K562 (cell line): ENCODE data around the gene HOXB8. TPM values are rescaled to one million over a fixed set of nuclear protein-coding genes. Genes with fewer than 3 reads are reported as not detected.

Experiments used
- ATAC-seq: fragments of 200-7000 bp; cut with Tn5 transposase; 3 replicates; pipeline ENCODE4 v1.9.1; 2020; ENCODE audit warnings: moderate library complexity
- BruUV-seq: library from RNA; stranded (reverse); fragments of 400-500 nt; replicated peaks from 2 replicates; lab custom pipeline; 2021; lab: Mats Ljungman, UMichigan
- CTCF ChIA-PET: fragments of 300-600 bp; formaldehyde crosslinking; extraction: SDS; loops from one replicate; lab custom pipeline; 2021; ENCODE audit warnings: low intra/inter-chr PET ratio; lab: Yijun Ruan, JAX
- POLR2A ChIA-PET: fragments of 300-600, 350-650 bp; sonication (Branson Sonifier 250); formaldehyde crosslinking; extraction: SDS; loops from one replicate; lab custom pipeline; 2021; ENCODE audit warnings: antibody characterized with exemption, inconsistent platforms; lab: Yijun Ruan, JAX
- DNase-seq, 4 experiments: peaks; one replicate each; pipeline versions ENCODE4 v3.0.0 to v3.0.0-alpha.2; 2011 to 2018; ENCODE audit warnings: low spot score in 3 of 4, mixed read lengths in 3 of 4; ENCODE audit errors: extremely low read depth in 1 of 4
- FAIRE-seq: peaks from 2 replicates; lab custom pipeline; 2011; peaks lifted over from hg19 to GRCh38; lab: Jason Lieb, UNC
- H2AFZ ChIP-seq: 2 replicates; pipeline ENCODE4 v1.6.0; 2011; ENCODE audit warnings: low read depth, low read length, control low read depth, inconsistent platforms
- H3K27ac ChIP-seq: fragments of 200-600 bp; 3 replicates; pipeline ENCODE4 v1.8.0; 2011; ENCODE audit warnings: low read depth, mild to moderate bottlenecking, control low read depth, inconsistent platforms, low read length, moderate library complexity, mixed read lengths; ENCODE audit errors: extremely low read depth
- H3K27me3 ChIP-seq, 2 experiments: fragments of 300-600 bp in 1 of 2; 2 replicates in 1 of 2; 3 replicates in 1 of 2; pipeline versions ENCODE4 v1.6.0 to v1.8.0; 2011; ENCODE audit warnings: inconsistent platforms in 2 of 2, low read length in 2 of 2, mild to moderate bottlenecking in 1 of 2, mixed read lengths in 1 of 2, moderate library complexity in 1 of 2; ENCODE audit not compliant: control insufficient read depth in 2 of 2, insufficient read depth in 2 of 2
- H3K36me3 ChIP-seq: fragments of 300-600 bp; 3 replicates; pipeline ENCODE4 v1.8.0; 2011; ENCODE audit warnings: mild to moderate bottlenecking, low read length, inconsistent platforms; ENCODE audit not compliant: control insufficient read depth, insufficient read depth
- H3K4me1 ChIP-seq, 2 experiments: fragments of 200-600 bp in 1 of 2; replicated peaks in 1 of 2; 2 replicates in 1 of 2; 3 replicates in 1 of 2; pipeline versions ENCODE4 v1.5.1 to v1.8.0; 2011; ENCODE audit warnings: inconsistent platforms in 2 of 2, low read length in 2 of 2, mild to moderate bottlenecking in 1 of 2, mixed read lengths in 1 of 2, moderate library complexity in 1 of 2; ENCODE audit not compliant: control insufficient read depth in 2 of 2, insufficient read depth in 2 of 2
- H3K4me2 ChIP-seq: 2 replicates; pipeline ENCODE4 v1.6.1; 2011; ENCODE audit warnings: low read length, control low read depth, inconsistent platforms, mixed read lengths; ENCODE audit not compliant: insufficient read depth
- H3K4me3 ChIP-seq: fragments of 200-600 bp; sonication (generic), shearing (Covaris generic); 2 replicates; pipeline ENCODE4 v1.5.1; 2016; ENCODE audit warnings: control low read depth, inconsistent platforms
- H3K79me2 ChIP-seq: fragments of 200-600 bp; 3 replicates; pipeline ENCODE4 v1.8.0; 2011; ENCODE audit warnings: low read length, inconsistent platforms; ENCODE audit not compliant: control insufficient read depth, insufficient read depth
- H3K9ac ChIP-seq, 2 experiments: 2 replicates each; pipeline versions ENCODE4 v1.6.0 to v1.6.1; 2011; ENCODE audit warnings: low read depth in 2 of 2, low read length in 2 of 2, control low read depth in 1 of 2, inconsistent platforms in 1 of 2, mild to moderate bottlenecking in 1 of 2, mixed read lengths in 1 of 2; ENCODE audit not compliant: insufficient read depth in 1 of 2
- H3K9me1 ChIP-seq: one replicate; pipeline ENCODE4 v1.6.0; 2011; ENCODE audit warnings: inconsistent platforms, mild to moderate bottlenecking, low read length, moderate library complexity; ENCODE audit not compliant: control insufficient read depth, insufficient read depth
- H3K9me3 ChIP-seq: replicated peaks from 2 replicates; pipeline ENCODE4 v1.5.1; 2011; ENCODE audit warnings: low read depth, low read length, inconsistent platforms; ENCODE audit not compliant: control insufficient read depth, insufficient read depth
- H4K20me1 ChIP-seq: replicated peaks from 2 replicates; pipeline ENCODE4 v1.6.1; 2011; ENCODE audit warnings: low read length, inconsistent platforms, mixed read lengths; ENCODE audit not compliant: control insufficient read depth, insufficient read depth
- CREB5 ChIP-seq: fragments of 250-450 bp; sonication (Bioruptor Pico); IDR thresholded peaks from 2 replicates; pipeline ENCODE4 v1.5.0; 2020; ENCODE audit warnings: mild to moderate bottlenecking
- CREM ChIP-seq: IDR thresholded peaks from 2 replicates; pipeline ENCODE4 v1.6.1; 2014; ENCODE audit warnings: antibody characterized with exemption, low read depth
- GTF2E2 ChIP-seq: fragments of 200-800 bp; sonication (Bioruptor generic); IDR thresholded peaks from 2 replicates; pipeline ENCODE4 v1.6.1; 2016; ENCODE audit warnings: missing genetic modification characterization, missing compliant biosample characterization
- JUN ChIP-seq, 2 experiments: sonication (generic) in 1 of 2; formaldehyde crosslinking in 1 of 2; IDR thresholded peaks; 2 replicates each; pipeline versions ENCODE4 v1.6.1 to v1.8.0; 2012 to 2022; ENCODE audit warnings: borderline replicate concordance in 2 of 2, mild to moderate bottlenecking in 2 of 2, improper control_type of control experiment in 1 of 2, low read depth in 1 of 2, low read length in 1 of 2, missing genetic modification reagents in 1 of 2
- LARP7 ChIP-seq: fragments of 450-650 bp; IDR thresholded peaks from 2 replicates; pipeline ENCODE4 v1.6.1; 2016
- NFE2L1 ChIP-seq: fragments of 450-650 bp; IDR thresholded peaks from 2 replicates; pipeline ENCODE4 v1.6.1; 2016; ENCODE audit warnings: missing genetic modification characterization, low read depth, mild to moderate bottlenecking, missing compliant biosample characterization, moderate library complexity, borderline replicate concordance
- NFRKB ChIP-seq: fragments of 450-650 bp; IDR thresholded peaks from 2 replicates; pipeline ENCODE4 v1.6.1; 2016; ENCODE audit warnings: low read depth
- NRF1 ChIP-seq, 2 experiments: fragments of 450-650 bp; IDR thresholded peaks in 1 of 2; conservative IDR thresholded peaks in 1 of 2; 2 replicates each; pipeline ENCODE4 v1.6.1; 2014; ENCODE audit warnings: mild to moderate bottlenecking in 2 of 2
- RBM25 ChIP-seq: fragments of 200-400 bp; formaldehyde crosslinking; IDR thresholded peaks from 2 replicates; pipeline ENCODE4 v1.6.1; 2018; ENCODE audit warnings: low read length, low read depth, moderate library complexity; ENCODE audit not compliant: severe bottlenecking
- RBM34 ChIP-seq: fragments of 200-400 bp; formaldehyde crosslinking; IDR thresholded peaks from 2 replicates; pipeline ENCODE4 v1.6.1; 2018; ENCODE audit warnings: low read length, borderline replicate concordance; ENCODE audit not compliant: insufficient read depth
- SMC3 ChIP-seq: conservative IDR thresholded peaks from 2 replicates; pipeline ENCODE4 v1.6.1; 2011; ENCODE audit warnings: low read depth, low read length, improper control_type of control experiment; ENCODE audit not compliant: insufficient read depth
- SUPT5H ChIP-seq: fragments of 450-650 bp; IDR thresholded peaks from 2 replicates; pipeline ENCODE4 v1.6.1; 2016
- TAF7 ChIP-seq: fragments of 450-650 bp; IDR thresholded peaks from 2 replicates; pipeline ENCODE4 v1.6.1; 2016; ENCODE audit warnings: missing genetic modification characterization, missing compliant biosample characterization
- TEAD1 ChIP-seq, 2 experiments: fragments of 450-650 bp in 1 of 2; sonication (generic) in 1 of 2; formaldehyde crosslinking; IDR thresholded peaks; 2 replicates each; pipeline versions ENCODE4 v1.4.0 to v1.8.0; 2020 to 2022; ENCODE audit warnings: mild to moderate bottlenecking in 2 of 2, missing genetic modification reagents in 1 of 2
- YY1 ChIP-seq, 3 experiments: IDR thresholded peaks; 2 replicates each; pipeline ENCODE4 v1.6.1; 2011; ENCODE audit warnings: low read length in 2 of 3, mild to moderate bottlenecking in 2 of 3, moderate library complexity in 2 of 3, borderline replicate concordance in 1 of 3, control low read depth in 1 of 3, low read depth in 1 of 3; ENCODE audit not compliant: insufficient read depth in 3 of 3, insufficient replicate concordance in 2 of 3, control insufficient read depth in 1 of 3, insufficient read length in 1 of 3; ENCODE audit errors: extremely low read depth in 1 of 3
- ZFX ChIP-seq: sonication (generic); formaldehyde crosslinking; IDR thresholded peaks from 2 replicates; pipeline ENCODE4 v1.8.0; 2022; ENCODE audit warnings: mild to moderate bottlenecking, missing genetic modification reagents, moderate library complexity
- ZNF277 ChIP-seq: fragments of 250-450 bp; sonication (Bioruptor Pico); IDR thresholded peaks from 2 replicates; pipeline ENCODE4 v1.8.0; 2022; ENCODE audit warnings: inconsistent platforms, mild to moderate bottlenecking, moderate library complexity, borderline replicate concordance
- ZNF445 ChIP-seq: fragments of 250-450 bp; sonication (Bioruptor Pico); IDR thresholded peaks from 2 replicates; pipeline ENCODE4 v1.4.0; 2020; ENCODE audit warnings: low read depth, mild to moderate bottlenecking, moderate library complexity
- WGBS: fragments of 100-300 bp; shearing (Covaris generic); methylation state at CpG from one replicate; pipeline ENCODE4 v1.1.6; 2016; ENCODE audit warnings: low coverage, mixed read lengths; ENCODE audit not compliant: insufficient coverage; ENCODE audit errors: missing lambda C conversion rate; 5-methylcytosine and 5-hydroxymethylcytosine counted together
- in situ Hi-C: fragments of 300-500 bp; cut with MboI; formaldehyde crosslinking; loops from 4 replicates; pipeline ENCODE4 v1.15.0; 2018; ENCODE audit warnings: inconsistent platforms, mixed read lengths
- intact Hi-C: fragments of 100-400 bp; cut with micrococcal nuclease; formaldehyde crosslinking; loops from 2 replicates; pipeline ENCODE4 v1.14.2; 2022
- polyA plus RNA-seq, 8 experiments: library from polyadenylated mRNA; depleted of rRNA in 4 of 8; stranded (reverse) in 5 of 8; unstranded in 3 of 8; fragments of >200 nt; fragmentation: Nextera tagmentation in 2 of 8; fragmentation: Illumina TruSeq in 1 of 8; extraction: Ambion mirVana in 2 of 8; extraction: Trizol in 1 of 8; gene quantifications; 2 replicates each; pipeline versions ENCODE4 v1.2.1 to v1.2.3, GENCODE V29; 2011 to 2014; ENCODE audit warnings: inconsistent platforms in 1 of 8, missing spikeins in 1 of 8
- total RNA-seq, 7 experiments: library from RNA; depleted of rRNA in 6 of 7; stranded (reverse); fragments of >200 nt in 6 of 7; fragmentation: Illumina TruSeq in 2 of 7; extraction: Trizol in 2 of 7; gene quantifications; 2 replicates each; pipeline versions ENCODE4 v1.2.1 to v1.2.3, GENCODE V29; 2011 to 2021; ENCODE audit warnings: low replicate concordance in 1 of 7

Gene HOXB8
- total and polyA plus RNA-seq, 9 of the 15 experiments (the other 6 are each of a cell fraction or from before 2014, with no cell fraction given), result 0.52 to 23.8 (median 3.6) TPM

GRCh38 chr17:48627118-48627597, 12.1 kb upstream of the HOXB8 start:
- no peak for FAIRE-seq
- intact Hi-C loops, result loop anchor here (2.0 to 5.0 kb wide), 2 partner anchors 80 to 370 kb away; partner anchors contain the start of gene IGF2BP1
- no peak for TF ChIP-seq ZNF277 (CRISPR knock-in tag)
- 0 out of 2 replicates have a peak, but pooled peaks have one; percentile 13 for TF ChIP-seq ZNF445 (CRISPR knock-in tag)
- TF ChIP-seq CREM, result peak; percentile 10; the same call in 1 of the 2 replicates
- 0 out of 2 replicates have a peak, but pooled peaks have one; percentile 18 for TF ChIP-seq CREB5 (CRISPR knock-in tag)
- no peak for TF ChIP-seq RBM34
- TF ChIP-seq RBM25, result no peak
- TF ChIP-seq TEAD1 (CRISPR knock-in tag; IDR thresholded peaks at IDR 0.05), result 0 out of 4 replicates have a peak, but pooled peaks of 1 of the 2 experiments have one; percentile 23
- no peak for TF ChIP-seq NFE2L1 (tag)
- peak; percentile 19; the same call in 1 of the 2 replicates for TF ChIP-seq GTF2E2 (tag)
- TF ChIP-seq YY1 (IDR thresholded peaks at IDR 0.05; ENCODE audit: borderline replicate concordance in 1 of 3, control insufficient read depth in 1 of 3, extremely low read depth in 1 of 3, insufficient read depth in 3 of 3, insufficient read length in 1 of 3, insufficient replicate concordance in 2 of 3, low read depth in 1 of 3, low read length in 2 of 3), result peak in 2 of 3 experiments; percentile 25 to 88
- 0 out of 2 replicates have a peak, but pooled peaks have one; percentile 10 for TF ChIP-seq ZFX (CRISPR knock-in tag)
- TF ChIP-seq SUPT5H, result 0 out of 2 replicates have a peak, but pooled peaks have one; percentile 18
- no peak for TF ChIP-seq LARP7
- TF ChIP-seq TAF7 (tag), result no peak
- TF ChIP-seq SMC3, result no peak
- no peak for TF ChIP-seq JUN (IDR thresholded peaks at IDR 0.05; ENCODE audit: borderline replicate concordance, low read depth, low read length)
- TF ChIP-seq JUN (CRISPR knock-in tag; IDR thresholded peaks at IDR 0.05; ENCODE audit: borderline replicate concordance), result no peak
- 0 out of 2 replicates have a peak, but pooled peaks have one; percentile 18 for TF ChIP-seq NFRKB
- TF ChIP-seq NRF1 (conservative IDR thresholded peaks at IDR 0.05 in 1 of 2, IDR thresholded peaks at IDR 0.05 in 1 of 2), result no peak

More at GRCh38 chr17:48627118-48627597, 12.1 kb upstream of the HOXB8 start:
- POLR2A ChIA-PET, result interaction anchor here (0.6 to 4.0 kb wide), 5 partner anchors 9 to 610 kb away, joined by 3 to 43 read pairs (median 5); no protein-coding TSS in a partner anchor
- WGBS, result 13% methylated on average over 4 of the region's 5 CpGs
- ATAC-seq (peak; percentile 0), DNase-seq (peak in 1 of 4 experiments; percentile 53)
- peak overlapping the region; percentile 91 to 95; a peak in 3 of 4 replicates for H3K9ac ChIP-seq
- no peaks in the 10 kb centered on the region for H3K9me3 ChIP-seq
- H2AFZ ChIP-seq, result peak overlapping the region; percentile 73; the same call in 1 of the 2 replicates
- no peaks in the 10 kb centered on the region for H3K27me3 ChIP-seq
- H3K4me1 ChIP-seq, result peaks cover 39 to 61% of the 10 kb centered on the region in 2 experiments
- H3K36me3 ChIP-seq, result peaks cover 26% of the 10 kb centered on the region
- H4K20me1 ChIP-seq, result peaks cover 26% of the 10 kb centered on the region
- peaks cover 88% of the 10 kb centered on the region for H3K79me2 ChIP-seq
- BruUV-seq, result no TSS peak
- peak overlapping the region; percentile 99 for H3K4me2 ChIP-seq
- in situ Hi-C loops, result loop anchor here (10.0 kb wide), 1 partner anchor 592 kb away; the partner anchor contains the start of gene COPZ2
- peak overlapping the region; percentile 97 for H3K4me3 ChIP-seq
- CTCF ChIA-PET, result no interaction called here
- H3K27ac ChIP-seq, result peak overlapping the region; percentile 97
- no peaks in the 10 kb centered on the region for H3K9me1 ChIP-seq
